ENCODE results near the gene CPNE2.

The CPNE2 gene

DNA sequence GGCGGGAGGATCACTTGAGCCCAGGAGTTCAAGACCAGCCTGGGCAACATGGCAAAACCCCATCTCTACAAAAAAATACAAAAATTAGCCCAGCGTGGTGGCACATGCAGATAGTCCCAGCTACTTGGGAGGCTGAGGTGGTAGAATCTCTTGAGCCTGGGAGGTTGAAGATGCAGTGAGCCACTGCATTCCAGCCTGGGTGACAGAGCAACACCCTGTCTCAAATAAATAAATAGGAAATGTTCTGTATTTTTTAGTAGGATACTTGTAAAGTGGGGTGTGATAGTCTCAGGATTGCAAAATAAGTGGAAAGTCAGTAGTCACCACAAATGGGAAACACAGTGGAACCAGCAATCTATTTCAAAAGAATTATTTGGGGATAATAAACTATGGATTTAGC lies 97.8 kb downstream of the CPNE2 start:
- Histone ChIP-seq H3K27me3 (ENCODE audit: insufficient read depth, poor library complexity, severe bottlenecking) (no peaks in the 10 kb centered on the region), H3K27ac (ENCODE audit: poor library complexity, severe bottlenecking) (peak overlapping the region; percentile 98), H3K9me3 (ENCODE audit: severe bottlenecking) (no peaks in the 10 kb centered on the region), H3K36me3 (ENCODE audit: low read depth) (peaks cover 9% of the 10 kb centered on the region), H3K4me1 (ENCODE audit: insufficient read depth, poor library complexity, severe bottlenecking) (peaks cover 50% of the 10 kb centered on the region), H3K4me3 (ENCODE audit: severe bottlenecking) (no peak overlapping the region)
- TF ChIP-seq CTCF (IDR thresholded peaks at IDR 0.05; ENCODE audit: poor library complexity, severe bottlenecking): no peak
- ATAC-seq (ENCODE audit: low read depth) (no peak), DNase-seq (ENCODE audit: low spot score) (no peak)

- H3K9me3 ChIP-seq (ENCODE audit: severe bottlenecking): no peaks in the 10 kb centered on the region
- H3K4me1 ChIP-seq (ENCODE audit: insufficient read depth, poor library complexity, severe bottlenecking): peaks cover 55% of the 10 kb centered on the region
- H3K27ac ChIP-seq (ENCODE audit: poor library complexity, severe bottlenecking): peak overlapping the region; percentile 98
- H3K27me3 ChIP-seq (ENCODE audit: insufficient read depth, poor library complexity, severe bottlenecking): no peaks in the 10 kb centered on the region
- H3K36me3 ChIP-seq (ENCODE audit: low read depth): peaks cover 9% of the 10 kb centered on the region
- no peak for TF ChIP-seq CTCF (IDR thresholded peaks at IDR 0.05; ENCODE audit: poor library complexity, severe bottlenecking)
- DNase-seq (ENCODE audit: low spot score) (no peak), ATAC-seq (ENCODE audit: low read depth) (peak; percentile 28)
- H3K4me3 ChIP-seq (ENCODE audit: severe bottlenecking): no peak overlapping the region
Observed at GRCh38 chr16:57191056-57191571, 98.7 kb downstream of the CPNE2 start.

GRCh38 chr16:57192146-57192545 lies 99.8 kb downstream of the CPNE2 start:
- Histone ChIP-seq H3K9me3 (ENCODE audit: severe bottlenecking) (no peaks in the 10 kb centered on the region), H3K4me3 (ENCODE audit: severe bottlenecking) (no peak overlapping the region), H3K4me1 (ENCODE audit: insufficient read depth, poor library complexity, severe bottlenecking) (peaks cover 65% of the 10 kb centered on the region), H3K27ac (ENCODE audit: poor library complexity, severe bottlenecking) (peak overlapping the region; percentile 98), H3K36me3 (ENCODE audit: low read depth) (peaks cover 12% of the 10 kb centered on the region), H3K27me3 (ENCODE audit: insufficient read depth, poor library complexity, severe bottlenecking) (no peaks in the 10 kb centered on the region)
- no peak for TF ChIP-seq CTCF (IDR thresholded peaks at IDR 0.05; ENCODE audit: poor library complexity, severe bottlenecking)
- DNase-seq (ENCODE audit: low spot score) (no peak), ATAC-seq (ENCODE audit: low read depth) (no peak)

- Histone ChIP-seq H3K4me1 (ENCODE audit: insufficient read depth, poor library complexity, severe bottlenecking) (peaks cover 69% of the 10 kb centered on the region), H3K27me3 (ENCODE audit: insufficient read depth, poor library complexity, severe bottlenecking) (no peaks in the 10 kb centered on the region), H3K4me3 (ENCODE audit: severe bottlenecking) (no peak overlapping the region), H3K27ac (ENCODE audit: poor library complexity, severe bottlenecking) (peak overlapping the region; percentile 98), H3K36me3 (ENCODE audit: low read depth) (peaks cover 16% of the 10 kb centered on the region), H3K9me3 (ENCODE audit: severe bottlenecking) (no peaks in the 10 kb centered on the region)
- ATAC-seq (ENCODE audit: low read depth) (peak; percentile 12), DNase-seq (ENCODE audit: low spot score) (no peak)
- no peak for TF ChIP-seq CTCF (IDR thresholded peaks at IDR 0.05; ENCODE audit: poor library complexity, severe bottlenecking)
Observed at GRCh38 chr16:57192720-57193486, 100.5 kb downstream of the CPNE2 start.

- no peak for DNase-seq (ENCODE audit: low spot score)
- peaks cover 69% of the 10 kb centered on the region for H3K4me1 ChIP-seq (ENCODE audit: insufficient read depth, poor library complexity, severe bottlenecking)
- H3K27ac ChIP-seq (ENCODE audit: poor library complexity, severe bottlenecking): peak overlapping the region; percentile 98
- peaks cover 16% of the 10 kb centered on the region for H3K36me3 ChIP-seq (ENCODE audit: low read depth)
- ATAC-seq (ENCODE audit: low read depth): peak; percentile 95
- no peaks in the 10 kb centered on the region for H3K27me3 ChIP-seq (ENCODE audit: insufficient read depth, poor library complexity, severe bottlenecking)
- no peaks in the 10 kb centered on the region for H3K9me3 ChIP-seq (ENCODE audit: severe bottlenecking)
- no peak overlapping the region for H3K4me3 ChIP-seq (ENCODE audit: severe bottlenecking)
- no peak for TF ChIP-seq CTCF (IDR thresholded peaks at IDR 0.05; ENCODE audit: poor library complexity, severe bottlenecking)
Observed at GRCh38 chr16:57194512-57194911, 102.1 kb downstream of the CPNE2 start.
